ENCODE results near the gene CTIF.

CTIF gene

GRCh38 chr18:48889115-48889941 lies 350.5 kb downstream of the CTIF start:
- DNase-seq = peak in 36 of 56 donors; percentile 9 to 77 (median 44)

DNA sequence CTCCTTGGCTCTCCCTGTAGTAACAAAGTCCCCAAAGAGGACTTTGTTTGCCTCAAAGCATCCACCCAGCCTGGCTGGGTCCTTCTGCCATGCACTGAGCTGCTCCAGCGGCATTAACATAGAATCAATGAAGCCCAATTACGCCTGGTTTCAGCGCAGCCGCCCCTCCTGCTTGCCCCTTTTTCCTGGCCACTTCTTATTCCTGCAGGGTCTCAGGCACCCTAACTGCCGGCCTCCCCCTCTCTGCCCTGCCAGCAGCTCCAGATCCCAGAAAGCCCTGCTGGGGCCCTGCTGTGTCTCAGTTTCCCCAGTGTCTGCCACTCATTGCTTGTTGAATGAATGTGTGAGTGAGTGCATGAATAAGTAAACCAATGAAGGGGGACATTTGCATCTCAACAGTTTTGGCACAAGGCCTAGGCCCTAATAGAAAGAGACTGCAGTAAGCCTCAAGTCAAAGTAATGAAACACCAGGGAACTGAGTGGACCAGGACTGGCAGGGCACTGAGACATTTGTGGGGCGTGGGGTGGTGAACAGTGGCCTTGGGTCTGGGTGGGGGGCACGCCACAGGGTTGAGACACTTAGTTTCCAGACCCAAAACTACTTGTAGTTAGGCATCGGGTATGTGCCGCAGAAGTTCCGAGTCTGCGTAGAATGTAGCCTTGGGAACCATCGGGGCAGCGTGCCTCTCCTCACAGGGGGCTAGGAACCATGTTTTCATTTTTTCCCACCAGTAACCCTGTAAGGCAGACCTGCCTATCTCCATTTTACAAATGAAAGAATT lies 351.3 kb downstream of the CTIF start:
- DNase-seq = peak in 18 of 56 donors; percentile 11 to 89 (median 51)

- no peak for DNase-seq
Measured at GRCh38 chr18:48891721-48892120, 352.9 kb downstream of the CTIF start.

DNA sequence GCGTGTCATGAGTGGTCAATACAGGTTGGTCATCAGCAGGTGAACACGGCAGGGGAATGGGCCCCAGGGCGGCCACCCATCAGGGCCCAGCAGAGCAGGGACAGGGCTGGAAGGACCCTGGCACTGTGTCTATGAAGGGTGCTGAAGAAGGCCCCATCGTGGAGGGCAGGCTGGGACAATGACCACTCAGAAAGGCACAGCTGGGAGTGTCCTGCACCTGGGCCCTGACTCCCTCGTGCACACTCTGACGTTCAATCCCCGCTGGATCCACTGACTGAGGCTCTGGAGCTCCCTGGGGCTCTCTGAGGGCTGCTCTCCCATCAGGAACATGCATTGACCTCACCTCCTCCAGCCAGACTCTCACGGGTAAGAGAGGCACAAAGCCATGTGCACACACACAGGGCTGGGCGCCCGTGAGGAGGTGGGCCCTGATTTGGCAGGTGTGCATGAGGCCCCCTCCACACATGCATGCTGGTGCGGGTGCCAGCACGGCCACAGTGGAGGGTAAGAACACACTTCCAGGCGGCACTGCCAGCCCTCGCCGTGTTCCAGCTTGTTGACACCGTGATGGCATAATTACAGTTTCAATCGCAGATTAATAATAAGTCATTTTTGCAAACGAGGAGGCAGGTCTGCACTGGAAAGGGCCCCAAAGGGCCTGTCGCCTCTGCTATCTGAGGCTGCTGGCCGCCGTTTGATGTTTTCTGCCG lies 353.5 kb downstream of the CTIF start:
- DNase-seq = no peak

DNA sequence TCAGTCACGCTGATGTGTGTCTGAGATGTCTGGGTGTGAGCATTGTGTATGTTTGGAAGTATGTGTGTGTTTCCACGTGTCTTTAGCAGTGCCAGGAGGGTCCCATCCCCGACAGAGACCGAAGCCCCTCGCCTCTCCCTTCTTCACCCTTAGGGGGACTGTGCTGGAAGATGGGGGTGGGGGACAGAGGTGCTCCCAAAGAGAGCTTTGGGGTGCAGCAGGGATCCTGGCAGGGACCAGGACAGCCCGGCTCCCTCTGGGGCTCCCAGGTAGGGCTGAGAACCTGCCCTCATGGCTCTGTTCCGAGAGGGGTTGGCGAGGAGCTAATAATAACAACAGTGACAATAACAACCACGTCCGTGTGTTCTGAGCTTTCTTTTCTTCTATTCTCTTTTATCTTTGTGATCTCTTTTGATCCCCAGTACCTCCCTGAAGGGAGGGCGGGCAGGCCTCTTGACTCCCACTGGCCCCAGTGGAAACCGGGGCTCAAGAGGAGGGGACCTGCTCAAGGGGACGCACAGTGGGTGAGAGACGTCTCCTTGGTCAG lies 354.3 kb downstream of the CTIF start:
- DNase-seq = no peak

- no peak for DNase-seq
Measured at GRCh38 chr18:48893608-48894600, 355.1 kb downstream of the CTIF start.

GRCh38 chr18:48894799-48895346 lies 356.0 kb downstream of the CTIF start:
- DNase-seq = peak in 1 of 56 donors; percentile 14

GRCh38 chr18:48896326-48896874 lies 357.6 kb downstream of the CTIF start:
- no peak for DNase-seq

DNA sequence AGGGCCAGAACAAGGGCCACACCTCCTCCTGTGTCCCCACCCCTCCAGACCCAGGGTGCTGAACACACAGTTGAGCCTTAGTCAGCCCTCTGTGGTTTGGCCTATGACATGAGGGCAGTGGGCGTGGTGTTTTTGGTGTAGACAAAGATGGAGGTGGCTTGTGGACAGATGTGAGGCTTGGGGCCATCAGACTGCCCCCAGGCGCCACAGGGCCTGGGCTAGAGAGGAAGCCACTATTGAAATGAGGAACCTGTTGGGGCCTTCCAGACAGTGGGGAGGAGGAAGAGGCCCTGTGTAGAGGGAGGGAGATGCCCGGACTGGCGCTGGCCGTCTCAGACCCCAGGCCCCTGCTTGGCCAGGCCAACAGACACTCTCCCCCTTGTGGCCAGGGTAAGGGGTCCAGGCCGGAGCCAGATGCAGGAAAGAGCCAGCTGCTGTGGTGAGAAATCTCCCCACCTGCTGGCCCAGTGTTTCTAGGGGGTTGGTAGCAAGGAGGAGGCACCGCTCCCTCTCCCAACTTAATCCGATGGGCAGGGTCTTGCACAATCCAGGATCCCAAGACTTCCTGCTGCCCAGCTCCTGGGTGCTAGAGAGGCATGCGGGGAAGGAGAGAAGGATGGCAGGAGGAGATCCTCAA lies 358.2 kb downstream of the CTIF start:
- DNase-seq = peak in 23 of 56 donors; percentile 13 to 72 (median 40)

GRCh38 chr18:48897531-48897930 lies 358.7 kb downstream of the CTIF start:
- no peak for DNase-seq

DNA sequence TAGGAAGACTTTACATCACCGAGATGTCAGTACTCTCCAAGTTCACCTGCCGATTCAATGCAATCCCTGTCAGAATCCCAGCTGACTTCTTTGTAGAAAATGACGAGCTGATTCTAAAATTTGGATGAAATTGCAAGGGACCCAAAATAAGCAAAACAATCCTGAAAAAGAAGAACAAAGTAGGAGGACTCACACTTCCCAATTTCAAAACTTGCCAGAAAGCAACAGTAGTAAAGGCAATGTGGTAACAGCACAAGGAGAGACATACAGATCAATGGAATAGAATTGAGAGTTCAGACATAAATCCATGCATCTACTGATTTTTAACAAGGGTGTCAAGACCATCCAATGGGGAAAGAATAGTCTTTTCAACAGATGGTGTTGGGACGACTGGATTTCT lies 359.7 kb downstream of the CTIF start:
- no peak for DNase-seq

DNA sequence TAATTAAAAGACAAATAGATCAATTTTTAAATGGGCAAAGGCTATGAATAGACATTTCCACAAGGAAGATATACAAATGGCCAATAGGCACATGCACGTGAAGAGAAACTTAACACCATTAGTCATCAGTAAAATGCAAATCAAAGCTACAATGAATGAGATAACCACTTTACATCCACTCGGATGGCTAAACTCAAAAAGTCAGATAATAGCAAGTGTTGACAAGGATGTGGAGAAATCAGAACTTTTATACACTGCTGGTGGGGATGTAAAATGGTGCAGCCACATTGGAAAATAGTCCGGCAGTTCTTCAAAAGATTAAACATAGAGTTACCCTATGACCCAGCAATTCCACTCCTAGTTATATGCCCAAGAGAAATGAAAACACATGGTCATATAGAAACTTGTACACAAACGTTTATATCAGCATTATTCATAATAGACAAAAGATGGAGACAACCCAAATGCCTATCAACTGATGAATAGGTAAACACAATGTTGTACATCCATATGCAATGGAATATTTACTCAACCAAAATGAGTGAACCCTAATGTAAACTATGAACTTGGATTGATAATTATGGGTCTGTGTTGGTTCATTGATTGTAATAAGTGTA lies 360.8 kb downstream of the CTIF start:
- no peak for DNase-seq

DNA sequence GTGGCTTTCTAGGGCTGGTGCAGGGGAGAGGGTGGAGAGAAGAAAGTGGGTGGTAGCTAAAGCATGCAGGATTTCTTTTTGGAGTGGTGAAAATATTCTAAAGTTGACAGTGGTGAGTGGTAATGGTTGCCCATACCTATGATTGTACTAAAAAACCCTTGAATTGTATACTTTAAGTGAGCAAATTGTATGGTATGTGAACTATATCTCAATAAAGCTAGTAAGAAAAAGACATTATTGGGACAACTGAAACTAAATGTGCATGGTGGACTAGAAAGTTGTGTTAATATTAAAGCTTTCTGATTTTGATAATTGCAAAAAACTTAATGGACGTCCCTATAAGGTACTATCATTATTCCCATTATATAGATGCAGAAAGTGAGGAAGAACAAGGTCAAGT lies 361.6 kb downstream of the CTIF start:
- no peak for DNase-seq

GRCh38 chr18:48901145-48902022 lies 362.6 kb downstream of the CTIF start:
- no peak for DNase-seq

GRCh38 chr18:48902023-48902855 lies 363.4 kb downstream of the CTIF start:
- DNase-seq = peak in 39 of 56 donors; percentile 24 to 86 (median 44)

- peak in 1 of 56 donors; percentile 50 for DNase-seq
Measured at GRCh38 chr18:48902856-48903601, 364.2 kb downstream of the CTIF start.
